Measurements from ENCODE around the gene TNFRSF1A.

The TNFRSF1A gene

DNA sequence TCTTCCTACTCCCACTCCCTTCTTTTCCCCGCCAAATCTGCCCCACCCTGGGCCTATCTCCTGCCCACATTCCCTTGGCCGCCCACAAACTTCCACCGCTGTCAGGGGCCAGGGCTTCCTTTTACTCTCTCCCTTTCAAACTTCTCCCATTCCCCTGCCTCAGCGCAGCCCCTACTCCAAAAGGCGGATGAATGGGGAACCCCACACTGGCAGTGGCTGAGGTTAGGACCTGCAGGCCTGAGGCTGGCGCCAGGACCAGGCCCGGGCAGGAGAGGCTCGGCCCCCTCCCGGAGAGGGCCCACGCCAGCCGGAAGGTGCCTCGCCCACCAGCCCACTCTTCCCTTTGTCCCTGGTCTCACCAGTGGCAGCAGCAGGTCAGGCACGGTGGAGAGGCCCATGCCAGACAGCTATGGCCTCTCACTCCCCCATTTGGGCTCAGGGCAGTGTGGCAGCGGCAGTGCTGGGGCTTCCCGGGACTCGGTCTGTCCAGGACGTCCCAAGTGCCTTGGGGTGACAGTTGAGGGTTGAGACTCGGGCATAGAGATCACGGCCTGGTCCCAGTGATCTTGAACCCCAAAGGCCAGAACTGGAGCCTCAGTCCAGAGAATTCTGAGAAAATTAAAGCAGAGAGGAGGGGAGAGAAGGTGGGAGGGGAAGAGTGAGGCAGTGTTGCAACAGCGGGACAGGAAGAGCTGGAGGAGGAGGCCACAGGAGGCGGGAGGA is at the start of gene TNFRSF1A:
TNFRSF1A (minus strand) TSS at position 660 of the 723 bp plus-strand sequence; CDS start at position 398, 262 bp downstream.
- DNase-seq: no peak

DNA sequence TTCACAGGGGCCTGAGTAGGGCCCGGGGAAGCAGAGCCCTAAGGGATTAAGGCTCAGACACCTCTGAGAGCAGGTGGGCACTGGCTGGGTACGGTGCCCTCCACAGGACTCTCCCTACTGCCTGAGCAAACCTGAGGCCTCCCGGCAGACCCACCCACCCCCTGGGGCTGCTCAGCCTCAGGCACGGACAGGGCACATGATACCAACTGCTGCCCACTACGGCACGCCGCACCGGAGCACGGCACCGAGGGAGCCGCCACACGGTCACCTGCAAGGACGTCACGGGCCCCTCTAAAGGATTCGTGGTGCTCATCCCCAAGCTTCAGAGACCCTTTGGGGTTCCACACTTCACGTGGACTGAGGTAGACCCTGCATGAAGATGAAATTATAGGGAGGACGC is 49.1 kb upstream of the TNFRSF1A start:
- DNase-seq: peak in 1 of 2 experiments; percentile 4

GRCh38 chr12:6390084-6390799 is 48.4 kb upstream of the TNFRSF1A start:
- no peak for DNase-seq

DNA sequence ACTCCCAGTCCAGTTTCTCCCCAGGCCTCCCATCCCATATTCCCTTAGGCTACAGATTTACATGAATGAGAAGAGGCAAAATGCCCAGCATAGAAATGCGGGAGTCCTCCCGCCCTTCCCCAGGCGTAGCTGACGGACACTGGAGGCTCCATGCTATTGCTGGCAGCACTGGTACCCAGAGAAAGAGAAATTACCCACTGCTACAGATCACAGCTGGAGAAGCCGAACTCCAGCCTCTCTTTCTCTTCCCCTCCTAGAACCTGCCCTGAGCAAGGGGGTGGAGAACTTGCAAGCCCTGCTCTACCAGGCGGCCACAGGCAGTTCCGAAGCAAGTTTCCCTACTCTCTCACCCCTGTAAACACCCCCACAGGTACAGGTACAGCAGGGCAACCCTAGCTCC is 45.7 kb upstream of the TNFRSF1A start:
- no peak for DNase-seq

DNA sequence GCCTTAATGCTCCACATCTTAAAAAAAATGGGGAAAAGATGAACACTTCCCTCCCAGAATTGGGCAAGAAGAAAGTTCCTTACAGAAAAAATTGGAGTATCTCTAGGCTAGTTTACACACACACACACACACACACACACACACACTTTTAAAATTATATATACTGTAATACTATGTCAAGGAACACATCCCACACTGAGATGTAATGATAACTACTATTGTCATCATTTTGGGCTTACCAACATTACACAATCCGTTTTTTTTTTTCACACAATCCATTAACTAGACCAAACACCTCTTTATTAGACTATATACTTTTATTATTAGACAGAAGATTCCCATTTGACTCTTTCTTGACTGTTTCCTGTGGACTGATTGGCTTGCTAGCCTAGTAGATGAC is 44.6 kb upstream of the TNFRSF1A start:
- DNase-seq: no peak

DNA sequence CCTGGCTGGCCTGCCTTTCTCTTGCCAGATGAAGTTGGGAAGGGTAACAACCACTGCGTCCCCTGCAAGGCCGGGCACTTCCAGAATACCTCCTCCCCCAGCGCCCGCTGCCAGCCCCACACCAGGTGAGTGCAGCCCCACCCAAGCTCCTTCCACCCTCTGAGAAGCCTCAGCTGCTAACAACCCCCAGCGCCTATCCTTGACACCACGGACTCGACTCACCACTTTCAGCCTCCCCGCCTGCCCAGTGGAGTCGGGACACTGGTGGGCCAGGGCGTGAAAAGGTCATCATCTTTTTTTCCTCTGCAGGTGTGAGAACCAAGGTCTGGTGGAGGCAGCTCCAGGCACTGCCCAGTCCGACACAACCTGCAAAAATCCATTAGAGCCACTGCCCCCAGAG is 44.2 kb upstream of the TNFRSF1A start:
- no peak for DNase-seq

DNA sequence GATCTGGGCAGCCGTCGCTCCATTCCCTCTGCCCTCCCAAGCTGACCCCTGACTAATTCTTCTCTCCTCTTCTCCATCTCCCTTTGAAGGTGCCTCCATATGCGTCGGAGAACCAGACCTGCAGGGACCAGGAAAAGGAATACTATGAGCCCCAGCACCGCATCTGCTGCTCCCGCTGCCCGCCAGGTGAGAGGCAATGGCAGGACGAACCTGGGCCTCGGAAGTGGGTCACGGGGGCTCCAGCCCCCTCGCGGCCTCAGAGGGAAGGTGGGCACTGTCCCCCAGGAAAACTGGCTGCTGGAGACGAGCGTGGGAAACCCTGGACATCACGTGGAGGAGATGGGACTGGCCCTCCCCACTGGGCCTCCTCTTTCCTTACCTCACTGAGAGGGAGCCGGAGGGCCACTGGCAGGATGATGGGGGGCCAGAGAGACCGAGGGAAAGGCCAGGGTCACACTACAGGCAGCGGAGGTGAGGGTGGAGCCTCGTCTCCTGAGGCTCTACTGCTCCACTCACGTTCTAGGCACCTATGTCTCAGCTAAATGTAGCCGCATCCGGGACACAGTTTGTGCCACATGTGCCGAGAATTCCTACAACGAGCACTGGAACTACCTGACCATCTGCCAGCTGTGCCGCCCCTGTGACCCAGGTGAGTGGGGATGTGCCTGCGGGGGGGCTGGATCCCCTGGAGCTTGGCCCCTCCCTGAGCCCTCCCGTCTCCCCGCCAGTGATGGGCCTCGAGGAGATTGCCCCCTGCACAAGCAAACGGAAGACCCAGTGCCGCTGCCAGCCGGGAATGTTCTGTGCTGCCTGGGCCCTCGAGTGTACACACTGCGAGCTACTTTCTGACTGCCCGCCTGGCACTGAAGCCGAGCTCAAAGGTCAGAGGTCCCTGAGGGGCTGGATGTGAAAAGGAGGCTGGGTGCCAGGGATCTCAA is 42.9 kb upstream of the TNFRSF1A start:
- DNase-seq: no peak

DNA sequence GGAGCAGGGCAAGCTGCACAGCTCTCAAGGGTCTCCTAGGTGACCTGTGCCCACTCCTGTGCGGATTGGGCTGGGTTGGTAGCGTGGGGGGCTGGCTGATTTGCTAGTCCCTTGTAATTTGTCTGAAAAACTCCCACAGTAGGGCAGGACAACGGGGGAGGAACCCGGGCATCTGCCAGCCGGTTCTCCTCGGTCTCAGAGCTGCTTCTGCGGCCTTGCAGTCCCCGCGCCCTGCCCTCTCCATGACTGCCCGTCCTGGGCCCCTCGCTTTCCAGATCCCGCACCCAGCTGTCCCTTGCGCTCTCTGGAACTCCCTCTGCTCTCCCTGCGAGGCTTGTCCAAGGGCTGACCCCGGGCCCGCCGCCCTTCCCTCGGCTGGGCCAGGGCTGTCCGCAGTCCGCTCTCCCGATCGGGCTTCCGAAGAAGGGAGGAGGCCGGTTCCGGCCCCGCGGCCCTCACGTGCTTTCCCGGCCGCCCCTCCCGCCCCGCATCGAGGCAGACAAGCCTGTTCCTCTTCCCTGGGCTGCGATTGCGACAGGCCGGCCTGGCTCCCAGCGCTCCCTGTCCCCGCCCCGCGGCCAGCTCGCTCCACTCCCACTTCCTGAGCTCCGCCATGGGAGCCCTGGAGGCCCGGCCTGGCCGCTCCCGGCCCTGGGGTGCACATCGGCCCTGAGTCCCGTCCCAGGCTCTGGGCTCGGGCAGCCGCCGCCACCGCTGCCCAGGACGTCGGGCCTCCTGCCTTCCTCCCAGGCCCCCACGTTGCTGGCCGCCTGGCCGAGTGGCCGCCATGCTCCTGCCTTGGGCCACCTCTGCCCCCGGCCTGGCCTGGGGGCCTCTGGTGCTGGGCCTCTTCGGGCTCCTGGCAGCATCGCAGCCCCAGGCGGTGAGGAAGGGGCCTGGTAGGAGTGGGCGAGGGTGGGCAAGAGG is 42.0 kb upstream of the TNFRSF1A start, which contains the start of gene LTBR:
LTBR (plus strand) TSS at position 591 of the 927 bp plus-strand sequence; CDS start at position 788, 197 bp downstream.
- peak; percentile 72 to 74 for DNase-seq

DNA sequence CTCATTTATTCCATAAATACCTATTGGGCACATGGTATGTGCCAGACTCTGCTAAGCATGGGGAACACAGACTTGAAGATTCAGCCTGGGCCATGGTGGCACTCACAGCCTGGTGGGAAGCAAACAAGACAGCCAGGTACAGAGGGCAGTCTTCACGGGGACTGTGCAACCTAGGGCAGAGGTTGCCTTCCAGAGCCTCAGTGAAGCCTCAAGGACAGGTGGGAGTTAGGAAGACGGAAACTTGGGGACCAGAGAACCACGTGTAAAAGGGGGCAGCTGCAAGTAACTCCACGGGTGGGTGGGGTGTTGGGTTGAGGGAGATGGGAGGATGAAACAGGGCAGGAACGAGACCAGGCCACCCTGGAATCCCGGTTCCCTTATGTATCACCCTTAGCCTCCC is 41.1 kb upstream of the TNFRSF1A start:
- no peak for DNase-seq

DNA sequence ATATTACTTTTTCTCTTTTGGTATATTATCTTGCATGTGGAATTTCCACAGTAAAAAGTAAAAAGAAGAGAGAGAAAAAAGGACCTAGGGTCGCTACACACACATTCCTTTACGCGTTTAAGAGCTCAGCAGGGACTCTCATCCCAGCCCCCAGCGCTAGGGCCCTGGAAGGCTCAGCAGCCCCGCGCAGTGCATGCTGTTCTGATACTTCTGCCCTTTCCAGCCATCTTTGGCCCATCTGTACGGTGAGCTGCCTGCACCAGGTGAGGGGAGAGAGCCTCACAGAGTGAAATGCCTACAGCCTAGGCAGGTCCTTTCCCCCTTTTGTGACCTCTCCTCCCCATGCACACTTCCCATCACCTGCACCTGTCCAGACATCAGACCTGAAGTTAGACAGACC is 40.5 kb upstream of the TNFRSF1A start:
- DNase-seq: no peak

DNA sequence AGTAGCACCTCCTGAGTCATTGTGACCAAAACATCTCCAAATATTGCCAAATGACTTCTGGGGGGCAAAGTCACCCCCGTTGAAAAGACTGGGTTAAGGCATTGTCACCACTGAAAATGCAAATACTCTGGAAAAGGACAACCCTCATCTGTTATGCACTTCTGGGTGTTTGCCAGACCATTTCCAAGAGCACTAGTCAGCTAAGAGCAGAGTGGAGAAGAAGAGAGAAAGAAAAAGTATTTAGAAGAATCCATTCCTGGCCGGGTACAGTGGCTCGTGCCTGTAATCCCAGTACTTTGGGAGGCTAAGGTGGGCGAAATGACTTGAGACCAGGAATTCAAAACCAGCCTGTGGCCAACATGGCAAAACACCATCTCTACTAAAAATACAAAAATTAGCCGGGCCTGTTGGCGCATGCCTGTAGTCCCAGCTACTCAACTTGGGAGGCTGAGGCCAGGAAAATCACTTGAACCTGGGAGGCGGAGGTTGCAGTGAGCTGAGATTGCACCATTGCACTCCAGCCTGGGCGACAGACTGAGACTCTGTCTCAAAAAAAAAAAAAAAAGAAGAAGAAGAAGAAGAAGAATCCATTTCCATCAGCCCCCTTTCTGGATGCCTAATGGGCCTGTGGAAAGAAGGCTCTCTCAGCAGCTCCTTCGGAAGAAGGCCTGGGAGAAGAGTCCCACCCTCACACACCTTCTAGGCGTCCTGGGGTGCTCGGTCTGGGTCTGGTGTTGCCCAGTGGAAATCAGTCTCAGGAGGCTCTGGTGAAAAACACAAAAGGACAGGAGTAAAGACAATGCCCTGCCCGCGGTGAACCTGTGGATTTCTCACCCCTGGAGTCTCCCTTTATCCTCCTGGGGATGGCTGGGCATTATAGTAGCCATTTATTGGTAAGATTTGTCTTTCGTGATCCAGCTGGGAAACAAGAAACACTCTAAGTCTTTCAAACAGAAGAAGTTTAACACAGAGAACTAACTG is 38.6 kb upstream of the TNFRSF1A start:
- no peak for DNase-seq

DNA sequence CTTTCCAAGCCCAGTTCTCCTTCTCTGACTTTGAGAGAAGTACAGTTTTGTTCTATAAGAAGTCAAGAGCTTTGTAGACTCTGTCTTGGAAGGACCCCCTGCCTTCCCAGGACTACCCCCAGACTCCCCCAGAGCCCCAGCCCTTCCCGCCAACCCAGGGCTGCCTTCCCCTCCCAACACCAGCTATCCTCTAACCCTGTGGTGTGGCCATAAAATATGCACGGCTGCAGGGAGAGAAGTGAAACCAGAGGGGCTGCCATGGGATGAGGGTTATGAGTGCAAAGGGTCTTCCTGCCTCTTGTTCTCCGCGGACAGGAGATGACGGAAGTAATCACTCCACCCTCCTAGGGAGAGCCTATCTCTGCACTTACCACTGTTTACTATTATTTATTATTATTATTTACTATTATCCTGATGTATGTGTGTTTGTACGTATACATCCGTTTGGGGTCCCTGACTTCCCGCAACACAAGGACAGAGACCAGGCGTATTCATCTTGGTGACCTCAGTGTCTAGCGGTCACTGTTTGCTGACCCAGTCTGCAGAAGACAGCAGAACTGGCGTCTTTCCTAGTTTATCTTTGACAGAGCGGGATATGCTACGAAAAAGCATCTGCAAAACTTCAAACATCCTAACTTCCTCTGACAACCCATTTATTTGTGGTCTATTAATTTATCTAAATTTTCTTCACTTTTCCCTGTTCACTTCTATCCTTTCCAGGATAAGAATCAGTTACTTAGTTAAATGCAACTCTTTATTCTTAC is 37.0 kb upstream of the TNFRSF1A start:
- no peak for DNase-seq

GRCh38 chr12:6377667-6377994 is 35.8 kb upstream of the TNFRSF1A start:
- no peak for DNase-seq

GRCh38 chr12:6376870-6377666 is 35.2 kb upstream of the TNFRSF1A start:
- no peak for DNase-seq

- DNase-seq: no peak
Measured at GRCh38 chr12:6376079-6376869, 34.4 kb upstream of the TNFRSF1A start.

DNA sequence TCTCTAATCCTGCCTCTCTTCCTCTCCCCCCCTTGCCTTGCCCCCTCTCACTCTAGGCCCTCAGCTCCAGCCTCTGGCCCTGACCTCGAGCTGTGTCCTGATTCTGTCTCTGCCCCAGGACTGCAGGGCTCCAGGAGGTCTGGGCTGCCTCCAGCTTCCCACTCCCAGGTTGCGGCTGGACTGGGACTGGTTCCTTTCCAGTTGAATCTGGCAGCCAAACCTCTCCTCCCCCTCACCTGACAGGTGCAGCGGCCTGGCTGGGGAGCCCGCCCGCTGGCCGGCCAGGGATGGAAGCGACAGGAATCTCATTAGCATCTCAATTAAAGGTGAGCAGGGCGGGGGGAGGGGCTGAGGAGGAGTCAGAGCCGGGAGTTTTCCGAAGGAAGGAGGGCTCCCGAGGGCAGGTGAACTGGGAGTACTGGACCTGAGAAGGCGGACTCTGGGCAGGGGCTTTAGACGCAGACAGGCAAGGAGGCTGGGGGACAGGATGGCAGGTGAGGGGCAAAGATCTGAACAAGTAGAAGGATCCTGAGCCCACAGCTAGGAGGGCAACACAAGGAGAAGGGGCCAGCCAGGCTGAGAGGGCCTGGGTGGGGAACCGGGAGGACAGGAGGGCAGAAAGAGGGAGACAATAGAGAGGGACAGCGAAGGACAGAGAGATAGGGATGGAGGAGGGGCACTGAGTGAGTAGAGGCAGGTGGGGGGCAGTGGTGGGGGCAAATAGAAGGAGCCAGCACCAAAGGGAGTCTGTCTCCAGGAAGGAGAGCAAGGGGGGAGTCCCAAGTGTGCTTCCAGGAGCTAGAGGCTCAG is 33.6 kb upstream of the TNFRSF1A start, which contains the start of gene SCNN1A:
SCNN1A (minus strand) TSS at position 295 of the 810 bp plus-strand sequence. CDS start 780 bp downstream, outside the sequence.
- DNase-seq: peak; percentile 80 to 90

- DNase-seq: no peak
Measured at GRCh38 chr12:6374786-6375160, 32.9 kb upstream of the TNFRSF1A start.
